SK-N-SH (cell line): ENCODE data around the gene LRRC8D. TPM values are rescaled to one million over a fixed set of nuclear protein-coding genes. Genes with fewer than 3 reads are reported as not detected.
A peak's percentile ranks its signal among the peaks of the same experiment; 100 is the strongest.

Experiments
- CTCF ChIA-PET: fragments of 300-600, 350-600 bp; formaldehyde crosslinking; extraction: SDS; loops from one replicate; lab custom pipeline; 2021; lab: Yijun Ruan, JAX
- POLR2A ChIA-PET: fragments of 350-600 bp; sonication (Branson Sonifier 250); formaldehyde crosslinking; extraction: SDS; loops from one replicate; lab custom pipeline; 2020; ENCODE audit warnings: antibody characterized with exemption, inconsistent platforms; lab: Yijun Ruan, JAX
- DNase-seq: peaks from one replicate; pipeline ENCODE4 v3.0.0; 2012
- H2AFZ ChIP-seq: fragments of 200-600 bp; sonication (generic); 2 replicates; pipeline ENCODE4 v1.8.1; 2016; ENCODE audit warnings: antibody characterized with exemption, mild to moderate bottlenecking, low read depth
- H3F3A ChIP-seq: fragments of 200-600 bp; sonication (generic); replicated peaks from 2 replicates; pipeline ENCODE3; 2016; ENCODE audit warnings: antibody characterized with exemption, mild to moderate bottlenecking; ENCODE audit not compliant: insufficient read depth
- H3K27ac ChIP-seq, 2 experiments: fragments of 200-500 bp in 1 of 2; fragments of 200-600 bp in 1 of 2; sonication (Bioruptor generic) in 1 of 2; sonication (generic), shearing (Covaris generic) in 1 of 2; 2 replicates each; pipeline versions ENCODE4 v1.5.1 to v1.6.1; 2014 to 2016; ENCODE audit warnings: low read depth in 2 of 2, inconsistent platforms in 1 of 2, low read length in 1 of 2, mild to moderate bottlenecking in 1 of 2, mixed read lengths in 1 of 2
- H3K27me3 ChIP-seq: fragments of 200-600 bp; sonication (generic), shearing (Covaris generic); 2 replicates; pipeline ENCODE4 v1.6.1; 2016; ENCODE audit warnings: mixed run types; ENCODE audit not compliant: insufficient read depth
- H3K36me3 ChIP-seq, 2 experiments: fragments of 200-500 bp in 1 of 2; fragments of 200-600 bp in 1 of 2; sonication (Bioruptor generic) in 1 of 2; sonication (generic) in 1 of 2; replicated peaks in 1 of 2; 2 replicates each; pipeline versions ENCODE3 to v1.5.1; 2014 to 2016; ENCODE audit warnings: low read length in 1 of 2, mild to moderate bottlenecking in 1 of 2; ENCODE audit not compliant: insufficient read depth in 2 of 2, control insufficient read depth in 1 of 2
- H3K4me1 ChIP-seq, 2 experiments: fragments of 200-500 bp in 1 of 2; fragments of 200-600 bp in 1 of 2; sonication (Bioruptor generic) in 1 of 2; sonication (generic), shearing (Covaris generic) in 1 of 2; 2 replicates each; pipeline versions ENCODE4 v1.5.1 to v1.6.1; 2014 to 2016; ENCODE audit warnings: low read depth in 1 of 2, low read length in 1 of 2, mixed run types in 1 of 2; ENCODE audit not compliant: insufficient read depth in 2 of 2, control insufficient read depth in 1 of 2
- H3K4me2 ChIP-seq: fragments of 200-600 bp; sonication (generic), shearing (Covaris generic); 2 replicates; pipeline ENCODE4 v1.6.1; 2017; ENCODE audit warnings: mixed run types
- H3K4me3 ChIP-seq, 2 experiments: fragments of 200-500 bp in 1 of 2; fragments of 200-600 bp in 1 of 2; sonication (Bioruptor generic) in 1 of 2; sonication (generic), shearing (Covaris generic) in 1 of 2; 2 replicates each; pipeline versions ENCODE4 v1.5.1 to v1.8.1; 2014 to 2016; ENCODE audit warnings: low read depth in 2 of 2, inconsistent platforms in 1 of 2, low read length in 1 of 2, mild to moderate bottlenecking in 1 of 2, mixed read lengths in 1 of 2, moderate library complexity in 1 of 2
- H3K79me2 ChIP-seq: fragments of 200-600 bp; sonication (generic); 2 replicates; pipeline ENCODE4 v1.8.1; 2017; ENCODE audit warnings: mild to moderate bottlenecking; ENCODE audit not compliant: insufficient read depth
- H3K9ac ChIP-seq: fragments of 200-600 bp; sonication (generic); 2 replicates; pipeline ENCODE4 v1.6.1; 2017; ENCODE audit warnings: mixed run types
- H3K9me2 ChIP-seq: fragments of 200-600 bp; sonication (generic); 2 replicates; pipeline ENCODE4 v1.6.1; 2017; ENCODE audit warnings: mixed run types
- H3K9me3 ChIP-seq: fragments of 200-600 bp; sonication (generic); 2 replicates; pipeline ENCODE4 v1.6.1; 2017; ENCODE audit warnings: mixed run types, mild to moderate bottlenecking, moderate library complexity
- H4K20me1 ChIP-seq: fragments of 200-600 bp; sonication (generic); 2 replicates; pipeline ENCODE4 v1.6.1; 2017; ENCODE audit warnings: mild to moderate bottlenecking, mixed run types; ENCODE audit not compliant: insufficient read depth
- CHD2 ChIP-seq: fragments of 150-350 bp; IDR thresholded peaks from 2 replicates; pipeline ENCODE4 v1.6.1; 2018; ENCODE audit warnings: low read length; ENCODE audit not compliant: partially characterized antibody
- ELF1 ChIP-seq: IDR thresholded peaks from 2 replicates; pipeline ENCODE4 v1.4.0; 2012
- EP300 ChIP-seq, 2 experiments: IDR thresholded peaks; 2 replicates each; pipeline versions ENCODE4 v1.4.0 to v1.6.1; 2012; ENCODE audit warnings: borderline replicate concordance in 1 of 2, low read depth in 1 of 2, low read length in 1 of 2
- FOSL2 ChIP-seq: IDR thresholded peaks from 2 replicates; pipeline ENCODE4 v1.4.0; 2012; ENCODE audit warnings: low read depth, mild to moderate bottlenecking, moderate library complexity, borderline replicate concordance
- FOXJ3 ChIP-seq: sonication (generic); formaldehyde crosslinking; IDR thresholded peaks from 2 replicates; pipeline ENCODE4 v1.5.1; 2020; ENCODE audit warnings: mild to moderate bottlenecking, missing genetic modification reagents
- GATA2 ChIP-seq: sonication (generic); formaldehyde crosslinking; IDR thresholded peaks from 2 replicates; pipeline ENCODE4 v1.5.0; 2020; ENCODE audit warnings: mild to moderate bottlenecking, missing genetic modification reagents
- IRF3 ChIP-seq: fragments of 150-350 bp; IDR thresholded peaks from 2 replicates; pipeline ENCODE4 v1.6.1; 2016; ENCODE audit warnings: mild to moderate bottlenecking, low read depth, low read length
- JUND ChIP-seq: IDR thresholded peaks from 2 replicates; pipeline ENCODE4 v1.4.0; 2012
- MEF2A ChIP-seq: IDR thresholded peaks from 2 replicates; pipeline ENCODE4 v1.4.0; 2012; ENCODE audit warnings: low read depth, borderline replicate concordance
- NRF1 ChIP-seq: IDR thresholded peaks from 2 replicates; pipeline ENCODE4 v1.6.1; 2012; ENCODE audit warnings: low read depth, mild to moderate bottlenecking, low read length
- RAD21 ChIP-seq: IDR thresholded peaks from 2 replicates; pipeline ENCODE4 v1.6.1; 2012; ENCODE audit warnings: mild to moderate bottlenecking, low read length
- RCOR1 ChIP-seq: fragments of 150-350 bp; IDR thresholded peaks from 2 replicates; pipeline ENCODE4 v1.6.1; 2017; ENCODE audit warnings: antibody characterized with exemption, low read length
- RXRA ChIP-seq: IDR thresholded peaks from 2 replicates; pipeline ENCODE4 v1.4.0; 2012; ENCODE audit warnings: low read depth, mild to moderate bottlenecking, borderline replicate concordance
- SIN3A ChIP-seq: IDR thresholded peaks from 2 replicates; pipeline ENCODE4 v1.6.1; 2012; ENCODE audit warnings: low read depth, mild to moderate bottlenecking, low read length, moderate library complexity, borderline replicate concordance
- SMC3 ChIP-seq: IDR thresholded peaks from 2 replicates; pipeline ENCODE4 v1.6.1; 2012; ENCODE audit warnings: low read depth, low read length, improper control_type of control experiment
- TAF1 ChIP-seq: IDR thresholded peaks from 2 replicates; pipeline ENCODE4 v1.6.1; 2012; ENCODE audit warnings: low read depth, mild to moderate bottlenecking, low read length, moderate library complexity, borderline replicate concordance
- TEAD4 ChIP-seq: IDR thresholded peaks from 2 replicates; pipeline ENCODE4 v1.4.0; 2012; ENCODE audit warnings: mild to moderate bottlenecking, borderline replicate concordance; ENCODE audit not compliant: insufficient read depth
- USF2 ChIP-seq: fragments of 150-350 bp; IDR thresholded peaks from 2 replicates; pipeline ENCODE4 v1.6.1; 2017; ENCODE audit warnings: antibody characterized with exemption, low read length, low read depth, borderline replicate concordance
- polyA plus RNA-seq, 3 experiments: library from polyadenylated mRNA; depleted of rRNA; stranded (reverse); fragments of >200 nt; gene quantifications; 2 replicates each; pipeline ENCODE4 v1.2.3, GENCODE V29; 2012
- TF ChIP-seq, protein P1 (sequence below): IDR thresholded peaks from 2 replicates; pipeline ENCODE4 v1.6.1; 2012; ENCODE audit warnings: mild to moderate bottlenecking, low read depth, low read length, moderate library complexity
- TF ChIP-seq, protein P2 (sequence below): IDR thresholded peaks from 2 replicates; pipeline ENCODE4 v1.4.0; 2012; ENCODE audit warnings: low read depth
- TF ChIP-seq, protein P3 (sequence below): IDR thresholded peaks from 2 replicates; pipeline ENCODE4; 2012

LRRC8D gene
- polyA plus RNA-seq, 1 of the 3 experiments (the other 2 are of a cell fraction): 15.0 TPM

DNA sequence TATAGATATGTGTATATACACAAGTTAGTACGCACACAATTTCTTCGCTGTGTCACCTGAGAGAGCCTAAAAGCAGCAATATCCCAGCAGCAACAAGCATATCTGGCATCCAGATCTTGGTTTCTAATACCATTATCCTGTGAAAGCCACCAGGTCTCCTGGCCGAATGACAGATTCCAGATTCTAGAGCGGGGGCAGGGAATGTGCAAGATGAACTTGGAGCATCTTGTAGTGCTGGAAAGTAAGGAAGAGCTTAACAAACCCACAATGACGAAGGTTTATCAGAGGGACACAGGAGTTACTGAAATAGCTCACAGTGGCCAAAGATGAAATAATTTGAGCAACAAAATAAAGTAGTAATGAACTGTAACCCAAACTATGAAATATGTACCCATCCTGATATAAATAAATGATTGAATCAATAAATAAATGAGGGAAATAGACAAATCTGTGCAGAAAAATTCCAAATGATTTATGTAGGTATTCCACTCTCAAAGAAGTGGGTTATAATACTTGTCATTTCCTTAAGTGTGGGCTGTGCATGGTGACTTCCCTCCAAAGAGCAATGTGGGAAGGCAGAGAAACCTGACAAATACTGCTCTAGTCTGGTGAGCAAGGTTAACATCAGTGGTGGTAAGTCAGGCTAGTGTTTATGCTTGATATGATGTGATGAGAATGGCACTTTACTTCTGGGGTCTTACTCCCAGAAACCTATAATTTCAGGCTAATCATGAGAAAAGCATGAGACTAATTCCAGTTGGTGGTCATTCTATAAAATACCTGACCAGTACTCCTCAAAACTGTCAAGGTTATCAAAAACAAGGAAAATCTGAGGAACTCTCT, 67.9 kb downstream of the LRRC8D start (continued):
- no peak for TF ChIP-seq RAD21
- 0 out of 4 replicates have a peak, but pooled peaks of 1 of the 2 experiments have one; percentile 42 for TF ChIP-seq EP300 (IDR thresholded peaks at IDR 0.05; ENCODE audit: borderline replicate concordance in 1 of 2, low read depth in 1 of 2, low read length in 1 of 2)
- no peak for TF ChIP-seq SIN3A
- TF ChIP-seq, protein P1, sequence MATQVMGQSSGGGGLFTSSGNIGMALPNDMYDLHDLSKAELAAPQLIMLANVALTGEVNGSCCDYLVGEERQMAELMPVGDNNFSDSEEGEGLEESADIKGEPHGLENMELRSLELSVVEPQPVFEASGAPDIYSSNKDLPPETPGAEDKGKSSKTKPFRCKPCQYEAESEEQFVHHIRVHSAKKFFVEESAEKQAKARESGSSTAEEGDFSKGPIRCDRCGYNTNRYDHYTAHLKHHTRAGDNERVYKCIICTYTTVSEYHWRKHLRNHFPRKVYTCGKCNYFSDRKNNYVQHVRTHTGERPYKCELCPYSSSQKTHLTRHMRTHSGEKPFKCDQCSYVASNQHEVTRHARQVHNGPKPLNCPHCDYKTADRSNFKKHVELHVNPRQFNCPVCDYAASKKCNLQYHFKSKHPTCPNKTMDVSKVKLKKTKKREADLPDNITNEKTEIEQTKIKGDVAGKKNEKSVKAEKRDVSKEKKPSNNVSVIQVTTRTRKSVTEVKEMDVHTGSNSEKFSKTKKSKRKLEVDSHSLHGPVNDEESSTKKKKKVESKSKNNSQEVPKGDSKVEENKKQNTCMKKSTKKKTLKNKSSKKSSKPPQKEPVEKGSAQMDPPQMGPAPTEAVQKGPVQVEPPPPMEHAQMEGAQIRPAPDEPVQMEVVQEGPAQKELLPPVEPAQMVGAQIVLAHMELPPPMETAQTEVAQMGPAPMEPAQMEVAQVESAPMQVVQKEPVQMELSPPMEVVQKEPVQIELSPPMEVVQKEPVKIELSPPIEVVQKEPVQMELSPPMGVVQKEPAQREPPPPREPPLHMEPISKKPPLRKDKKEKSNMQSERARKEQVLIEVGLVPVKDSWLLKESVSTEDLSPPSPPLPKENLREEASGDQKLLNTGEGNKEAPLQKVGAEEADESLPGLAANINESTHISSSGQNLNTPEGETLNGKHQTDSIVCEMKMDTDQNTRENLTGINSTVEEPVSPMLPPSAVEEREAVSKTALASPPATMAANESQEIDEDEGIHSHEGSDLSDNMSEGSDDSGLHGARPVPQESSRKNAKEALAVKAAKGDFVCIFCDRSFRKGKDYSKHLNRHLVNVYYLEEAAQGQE: no peak
- TF ChIP-seq, protein P2, sequence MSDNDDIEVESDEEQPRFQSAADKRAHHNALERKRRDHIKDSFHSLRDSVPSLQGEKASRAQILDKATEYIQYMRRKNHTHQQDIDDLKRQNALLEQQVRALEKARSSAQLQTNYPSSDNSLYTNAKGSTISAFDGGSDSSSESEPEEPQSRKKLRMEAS: no peak
- TF ChIP-seq MEF2A: no peak

- Histone ChIP-seq H3K27ac (peak overlapping the region in 1 of 2 experiments; percentile 76; a peak in 1 of 4 replicates), H3K27me3 (no peaks in the 10 kb centered on the region), H3K9me2 (no peaks in the 10 kb centered on the region), H2AFZ (no peak overlapping the region), H3F3A (peaks cover 32% of the 10 kb centered on the region), H3K9ac (no peak overlapping the region), H3K36me3 (no peaks in the 10 kb centered on the region), H3K4me1 (peaks cover 11 to 48% of the 10 kb centered on the region in 2 experiments), H3K4me2 (no peak overlapping the region), H3K4me3 (no peak overlapping the region), H4K20me1 (no peaks in the 10 kb centered on the region), H3K9me3 (no peaks in the 10 kb centered on the region), H3K79me2 (peaks cover 6% of the 10 kb centered on the region; the same call in 1 of the 2 replicates)
- POLR2A ChIA-PET: no interaction called here
- DNase-seq: no peak
- CTCF ChIA-PET: no interaction called here
- TF ChIP-seq TAF1 (no peak), SIN3A (no peak), FOSL2 (no peak), GATA2 (CRISPR knock-in tag) (no peak), SMC3 (no peak), RAD21 (no peak), FOXJ3 (CRISPR knock-in tag) (no peak), MEF2A (no peak), CHD2 (no peak), RXRA (no peak), IRF3 (no peak), RCOR1 (no peak), TEAD4 (no peak), USF2 (no peak), ELF1 (no peak), NRF1 (no peak), JUND (no peak)
- TF ChIP-seq, protein P3, sequence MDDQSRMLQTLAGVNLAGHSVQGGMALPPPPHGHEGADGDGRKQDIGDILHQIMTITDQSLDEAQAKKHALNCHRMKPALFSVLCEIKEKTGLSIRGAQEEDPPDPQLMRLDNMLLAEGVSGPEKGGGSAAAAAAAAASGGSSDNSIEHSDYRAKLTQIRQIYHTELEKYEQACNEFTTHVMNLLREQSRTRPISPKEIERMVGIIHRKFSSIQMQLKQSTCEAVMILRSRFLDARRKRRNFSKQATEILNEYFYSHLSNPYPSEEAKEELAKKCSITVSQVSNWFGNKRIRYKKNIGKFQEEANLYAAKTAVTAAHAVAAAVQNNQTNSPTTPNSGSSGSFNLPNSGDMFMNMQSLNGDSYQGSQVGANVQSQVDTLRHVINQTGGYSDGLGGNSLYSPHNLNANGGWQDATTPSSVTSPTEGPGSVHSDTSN: no peak
- TF ChIP-seq, protein P2: no peak
Measured at GRCh38 chr1:89889323-89889615, 68.4 kb downstream of the LRRC8D start.
